GM18951 (cell line): ENCODE results near the gene SSX7.
"Not testable (repeated sequence)": the region's sequence is repeated elsewhere in the genome, so short reads cannot be mapped to it uniquely, and the experiment has no call there.

Source experiments
- POLR2A ChIP-seq: IDR thresholded peaks from 4 replicates; pipeline ENCODE4 v1.6.1; 2011; ENCODE audit warnings: mild to moderate bottlenecking; ENCODE audit not compliant: insufficient read length, insufficient read depth; ENCODE audit errors: extremely low read depth
- in situ Hi-C: fragments of 300-500 bp; cut with MboI; formaldehyde crosslinking; loops from one replicate; pipeline ENCODE4 v1.12.0; 2022; ENCODE audit warnings: low sequenced_read_pairs, mixed read lengths, inconsistent platforms; ENCODE audit not compliant: unreplicated experiment

Gene SSX7

DNA sequence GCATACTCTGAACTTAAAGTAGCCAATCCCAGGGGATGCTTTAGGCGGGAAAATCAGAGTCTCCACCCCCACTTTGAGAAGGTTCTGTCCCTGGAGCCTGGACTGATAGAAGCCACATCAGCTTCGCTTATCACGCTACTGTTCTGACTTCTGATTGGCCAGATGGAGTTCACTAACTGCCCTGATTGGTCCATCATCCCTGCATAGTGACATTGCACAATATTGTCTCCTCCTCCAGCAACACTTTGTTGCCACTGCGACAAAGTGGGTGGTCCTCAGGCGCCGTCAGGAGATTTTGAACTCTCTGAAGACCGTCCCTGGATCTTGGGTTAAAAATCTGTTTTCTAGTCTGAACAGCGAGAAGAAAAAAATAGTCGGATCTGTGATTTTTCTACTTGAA lies at the start of gene SSX7:
TSS of gene SSX7 (minus strand) at position 101 of the 400 bp plus-strand sequence. CDS start 1,428 bp downstream, outside the sequence.
- in situ Hi-C loops: not testable (repeated sequence)

- in situ Hi-C loops: not testable (repeated sequence)
These were observed 37.3 kb upstream of the SSX7 start for GRCh38 chrX:52692034-52692433.

- in situ Hi-C loops: not testable (repeated sequence)
These were observed 7.5 kb upstream of the SSX7 start for GRCh38 chrX:52662218-52662617.

GRCh38 chrX:52655475-52655874 lies 775 bp upstream of the SSX7 start:
- in situ Hi-C loops: not testable (repeated sequence)

GRCh38 chrX:52650676-52651075 lies 4.0 kb downstream of the SSX7 start:
- in situ Hi-C loops: not testable (repeated sequence)

DNA sequence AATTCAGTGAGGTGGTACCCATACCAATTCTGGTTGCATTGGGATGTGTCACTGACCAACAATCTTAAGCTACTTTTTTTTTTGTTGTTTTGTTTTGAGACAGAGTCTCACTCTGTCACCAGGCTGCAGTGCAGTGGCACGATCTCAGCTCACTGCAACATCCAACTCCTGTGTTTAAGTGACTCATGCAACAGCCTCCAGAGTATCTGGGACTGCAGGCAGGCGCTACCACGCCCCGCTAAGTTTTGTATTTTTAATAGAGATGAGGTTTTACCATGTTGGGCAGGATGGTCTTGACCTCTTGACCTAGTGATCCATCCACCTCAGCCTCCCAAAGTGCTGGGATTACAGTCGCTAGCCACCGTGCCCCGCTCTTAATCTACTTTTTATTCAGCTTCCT lies 5.7 kb downstream of the SSX7 start:
- in situ Hi-C loops: not testable (repeated sequence)

DNA sequence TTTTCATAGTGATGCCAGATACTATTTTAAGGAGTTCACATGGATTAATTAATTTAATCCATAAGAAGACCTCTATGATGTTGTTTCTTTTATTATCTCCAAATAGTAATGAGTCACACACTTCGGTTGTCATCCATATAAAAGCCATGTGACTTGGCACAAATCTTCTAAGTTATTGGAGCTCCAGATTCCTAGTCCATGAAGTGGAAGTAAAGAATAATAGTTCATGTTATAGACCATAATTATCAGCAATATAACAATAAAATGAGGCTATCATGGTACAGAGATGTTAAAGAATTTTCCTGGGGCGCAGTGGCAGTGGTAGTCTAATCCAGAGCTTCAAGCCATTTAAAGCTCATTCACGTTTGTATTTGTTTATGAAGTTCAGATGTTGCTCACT lies 26.2 kb downstream of the SSX7 start:
- in situ Hi-C loops: not testable (repeated sequence)

GRCh38 chrX:52620661-52621060 lies 34.0 kb downstream of the SSX7 start:
- in situ Hi-C loops: not testable (repeated sequence)

DNA sequence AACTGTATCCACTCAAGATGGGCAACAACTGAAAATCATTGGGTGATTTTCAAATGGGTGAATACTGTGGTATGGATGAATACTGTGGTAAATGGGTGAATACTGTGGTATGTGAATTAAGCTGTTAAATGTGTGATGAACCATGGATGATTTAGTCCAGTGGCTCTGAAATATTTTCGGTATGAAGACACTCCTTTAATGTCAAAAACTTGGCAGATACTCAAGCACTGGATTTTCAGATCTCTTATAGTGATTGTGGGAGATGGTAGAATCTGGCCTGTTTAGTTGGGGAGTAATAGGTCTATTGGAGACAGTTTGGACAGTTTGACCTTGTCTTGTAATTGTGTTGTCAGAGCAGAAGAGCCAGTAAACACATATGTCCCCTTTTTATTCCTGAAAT lies 45.7 kb downstream of the SSX7 start:
- TF ChIP-seq POLR2A: no peak
- in situ Hi-C loops: no loop called here

DNA sequence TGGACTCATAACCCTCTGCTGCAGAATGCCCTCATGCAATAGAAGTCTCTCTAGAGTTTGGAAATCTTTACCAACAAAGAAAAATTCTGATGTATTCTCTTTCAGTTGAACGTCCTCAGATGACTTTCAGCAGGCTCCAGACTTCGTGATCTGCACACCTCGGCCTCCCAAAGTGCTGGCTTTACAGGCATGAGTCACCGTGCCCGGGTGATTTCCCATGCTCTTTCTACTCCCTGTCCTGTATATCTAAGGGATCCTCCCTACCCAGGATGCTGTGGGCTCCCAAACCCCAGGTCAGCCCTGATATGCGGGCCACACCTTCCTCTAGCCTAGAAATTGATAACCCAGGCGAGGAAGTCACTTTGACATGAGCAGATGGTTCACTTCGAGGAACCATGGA lies 51.5 kb downstream of the SSX7 start:
- in situ Hi-C loops: not testable (repeated sequence)

GRCh38 chrX:52598886-52599285 lies 55.8 kb downstream of the SSX7 start:
- in situ Hi-C loops: no loop called here
- no peak for TF ChIP-seq POLR2A

- TF ChIP-seq POLR2A: no peak
- in situ Hi-C loops: no loop called here
These were observed 60.0 kb downstream of the SSX7 start for GRCh38 chrX:52594658-52595057.
